Measurements from ENCODE around the gene PRKCZ. TPM values are rescaled to one million over a fixed set of nuclear protein-coding genes. Genes with fewer than 3 reads are reported as not detected.

The PRKCZ gene
- total and polyA plus RNA-seq, 9 donors: 3.4 to 16.1 (median 5.8) TPM

- TF ChIP-seq POLR2A (IDR thresholded peaks at IDR 0.05) (no peak), CTCF (IDR thresholded peaks at IDR 0.05) (no peak), EP300 (IDR thresholded peaks at IDR 0.05) (no peak)
- intact Hi-C loops (cut with DNase I): no loop called here
- Histone ChIP-seq H3K36me3 (no peaks in the 10 kb centered on the region), H3K4me1 (ENCODE audit: insufficient read depth) (peaks cover 24% of the 10 kb centered on the region), H3K27me3 (no peaks in the 10 kb centered on the region), H3K27ac (peak overlapping the region in 1 of 2 donors; percentile 96), H3K4me3 (no peak overlapping the region), H3K9me3 (no peaks in the 10 kb centered on the region)
- peak in 4 of 5 donors; percentile 31 to 57 (median 54) for DNase-seq
- WGBS, 3 donors: 91 to 95% (median 94%) methylated on average over 11 to 14 of the region's 14 CpGs
These were observed 165.1 kb downstream of the PRKCZ start for GRCh38 chr1:2215329-2215728.

- 86 to 90% (median 89%) methylated on average over 22 to 25 of the region's 25 CpGs for WGBS, 3 donors
- no peaks in the 10 kb centered on the region for H3K36me3 ChIP-seq
- TF ChIP-seq CTCF (IDR thresholded peaks at IDR 0.05) (no peak), EP300 (IDR thresholded peaks at IDR 0.05) (no peak), POLR2A (IDR thresholded peaks at IDR 0.05) (no peak)
- no peaks in the 10 kb centered on the region for H3K9me3 ChIP-seq
- no peak overlapping the region for H3K27ac ChIP-seq
- intact Hi-C loops (cut with DNase I): no loop called here
- no peaks in the 10 kb centered on the region for H3K27me3 ChIP-seq
- DNase-seq: peak in 4 of 5 donors; percentile 35 to 47 (median 38)
- H3K4me3 ChIP-seq: no peak overlapping the region
- peaks cover 24% of the 10 kb centered on the region for H3K4me1 ChIP-seq (ENCODE audit: insufficient read depth)
These were observed 165.9 kb downstream of the PRKCZ start for GRCh38 chr1:2215909-2216766.

- Histone ChIP-seq H3K4me3 (no peak overlapping the region), H3K9me3 (no peaks in the 10 kb centered on the region), H3K27me3 (no peaks in the 10 kb centered on the region), H3K27ac (no peak overlapping the region), H3K4me1 (ENCODE audit: insufficient read depth) (peaks cover 24% of the 10 kb centered on the region), H3K36me3 (no peaks in the 10 kb centered on the region)
- intact Hi-C loops (cut with DNase I): no loop called here
- whole genome bisulfite sequencing, 3 donors: 83 to 84% (median 84%) methylated on average over 7 of the region's 7 CpGs
- peak in 2 of 5 donors; percentile 29 to 38 for DNase-seq
- no peak for TF ChIP-seq CTCF (IDR thresholded peaks at IDR 0.05)
- TF ChIP-seq POLR2A (IDR thresholded peaks at IDR 0.05): no peak
- no peak for TF ChIP-seq EP300 (IDR thresholded peaks at IDR 0.05)
These were observed 166.5 kb downstream of the PRKCZ start for GRCh38 chr1:2216767-2217058.

- no peaks in the 10 kb centered on the region for H3K36me3 ChIP-seq
- H3K4me3 ChIP-seq: no peak overlapping the region
- DNase-seq: no peak
- no peaks in the 10 kb centered on the region for H3K4me1 ChIP-seq (ENCODE audit: insufficient read depth)
- intact Hi-C loops (cut with DNase I): no loop called here
- no peaks in the 10 kb centered on the region for H3K9me3 ChIP-seq
- no peak for TF ChIP-seq POLR2A (IDR thresholded peaks at IDR 0.05)
- TF ChIP-seq EP300 (IDR thresholded peaks at IDR 0.05): no peak
- no peak for TF ChIP-seq CTCF (IDR thresholded peaks at IDR 0.05)
- no peak overlapping the region for H3K27ac ChIP-seq
- 76 to 85% (median 78%) methylated on average over 3 of the region's 3 CpGs for WGBS, 3 donors
- H3K27me3 ChIP-seq: no peaks in the 10 kb centered on the region
These were observed 171.1 kb downstream of the PRKCZ start for GRCh38 chr1:2221271-2221670.
